GM23338 (cell line): ENCODE measurements around the gene CDYL.

Experiments
- EZH2 ChIP-seq: fragments of 200-600 bp; sonication (generic); IDR thresholded peaks from one replicate; pipeline ENCODE4 v1.8.0; 2017; ENCODE audit warnings: antibody characterized with exemption, mild to moderate bottlenecking, low read depth; ENCODE audit not compliant: unreplicated experiment
- EZH2phosphoT487 ChIP-seq: fragments of 200-600 bp; sonication (generic); IDR thresholded peaks from one replicate; pipeline ENCODE4 v1.8.1; 2018; ENCODE audit warnings: antibody characterized with exemption; ENCODE audit not compliant: unreplicated experiment
- JUNB ChIP-seq: IDR thresholded peaks from one replicate; pipeline ENCODE4 v1.6.1; 2016; ENCODE audit warnings: antibody characterized with exemption; ENCODE audit not compliant: unreplicated experiment
- TF ChIP-seq, protein P1 (sequence below), 2 experiments: fragments of 200-600 bp in 1 of 2; sonication (generic) in 1 of 2; conservative IDR thresholded peaks; 2 replicates each; pipeline versions ENCODE4 v1.5.1 to v1.6.1; 2016 to 2017; ENCODE audit warnings: antibody characterized with exemption in 2 of 2, low read depth in 2 of 2, mild to moderate bottlenecking in 2 of 2, moderate library complexity in 1 of 2

DNA sequence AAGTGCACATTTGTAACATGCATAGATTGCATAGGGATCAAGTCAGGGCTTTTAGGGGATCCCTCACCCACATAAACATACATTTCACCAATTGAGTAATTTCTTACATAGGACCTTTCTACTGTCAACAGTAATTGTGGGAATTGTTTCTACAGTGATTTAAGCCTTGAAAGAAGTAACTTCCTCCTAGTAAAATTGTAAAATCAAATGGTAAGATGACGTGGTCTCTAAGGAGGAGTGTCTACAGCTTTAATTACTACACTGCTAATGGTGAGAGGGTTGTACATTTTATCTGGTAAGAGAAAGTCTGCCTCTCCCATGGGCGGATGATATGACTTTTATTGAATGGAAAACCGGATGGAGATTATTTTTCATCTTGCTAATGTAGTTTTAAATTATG lies 129.6 kb downstream of the CDYL start:
- TF ChIP-seq, protein P1, sequence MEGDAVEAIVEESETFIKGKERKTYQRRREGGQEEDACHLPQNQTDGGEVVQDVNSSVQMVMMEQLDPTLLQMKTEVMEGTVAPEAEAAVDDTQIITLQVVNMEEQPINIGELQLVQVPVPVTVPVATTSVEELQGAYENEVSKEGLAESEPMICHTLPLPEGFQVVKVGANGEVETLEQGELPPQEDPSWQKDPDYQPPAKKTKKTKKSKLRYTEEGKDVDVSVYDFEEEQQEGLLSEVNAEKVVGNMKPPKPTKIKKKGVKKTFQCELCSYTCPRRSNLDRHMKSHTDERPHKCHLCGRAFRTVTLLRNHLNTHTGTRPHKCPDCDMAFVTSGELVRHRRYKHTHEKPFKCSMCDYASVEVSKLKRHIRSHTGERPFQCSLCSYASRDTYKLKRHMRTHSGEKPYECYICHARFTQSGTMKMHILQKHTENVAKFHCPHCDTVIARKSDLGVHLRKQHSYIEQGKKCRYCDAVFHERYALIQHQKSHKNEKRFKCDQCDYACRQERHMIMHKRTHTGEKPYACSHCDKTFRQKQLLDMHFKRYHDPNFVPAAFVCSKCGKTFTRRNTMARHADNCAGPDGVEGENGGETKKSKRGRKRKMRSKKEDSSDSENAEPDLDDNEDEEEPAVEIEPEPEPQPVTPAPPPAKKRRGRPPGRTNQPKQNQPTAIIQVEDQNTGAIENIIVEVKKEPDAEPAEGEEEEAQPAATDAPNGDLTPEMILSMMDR (conservative IDR thresholded peaks at IDR 0.05; ENCODE audit: low read depth in 2 of 2), result no peak
- TF ChIP-seq EZH2 (no peak), JUNB (no peak), EZH2phosphoT487 (no peak)
